AG09309 (cell line): ENCODE results near the gene ZC3H13.

ENCODE experiments used
- DNase-seq: peaks from one replicate; pipeline ENCODE4 v3.0.0-alpha.2; 2010; ENCODE audit warnings: low read depth
- H3K4me3 ChIP-seq: 2 replicates; pipeline ENCODE4 v1.5.1; 2011; ENCODE audit warnings: mild to moderate bottlenecking, low read depth, low read length, moderate library complexity; ENCODE audit not compliant: control insufficient read depth
- CTCF ChIP-seq: IDR thresholded peaks from 2 replicates; pipeline ENCODE4 v1.5.1; 2011; ENCODE audit warnings: mild to moderate bottlenecking, low read depth, low read length, inconsistent platforms; ENCODE audit not compliant: insufficient read depth, control insufficient read depth; ENCODE audit errors: missing control alignments

ZC3H13 gene

GRCh38 chr13:45975337-45975736 lies 77.2 kb downstream of the ZC3H13 start:
- no peak for TF ChIP-seq CTCF
- no peak overlapping the region for H3K4me3 ChIP-seq
- no peak for DNase-seq

- no peak overlapping the region for H3K4me3 ChIP-seq
- no peak for DNase-seq
- TF ChIP-seq CTCF = no peak
These were observed 78.0 kb downstream of the ZC3H13 start for GRCh38 chr13:45974500-45974899.

- no peak for TF ChIP-seq CTCF
- DNase-seq = no peak
- H3K4me3 ChIP-seq = no peak overlapping the region
These were observed 85.0 kb downstream of the ZC3H13 start for GRCh38 chr13:45967589-45967988.

GRCh38 chr13:45966715-45967114 lies 85.8 kb downstream of the ZC3H13 start:
- no peak for TF ChIP-seq CTCF
- no peak overlapping the region for H3K4me3 ChIP-seq
- no peak for DNase-seq

- no peak for DNase-seq
- no peak overlapping the region for H3K4me3 ChIP-seq
- TF ChIP-seq CTCF = no peak
These were observed 91.1 kb downstream of the ZC3H13 start for GRCh38 chr13:45961468-45961867.

- DNase-seq = no peak
- H3K4me3 ChIP-seq = no peak overlapping the region
- TF ChIP-seq CTCF = no peak
These were observed 97.4 kb downstream of the ZC3H13 start for GRCh38 chr13:45954836-45955800.
